ENCODE measurements around the gene NDUFB10.
A peak's percentile ranks its signal among the peaks of the same experiment; 100 is the strongest.

The NDUFB10 gene

DNA sequence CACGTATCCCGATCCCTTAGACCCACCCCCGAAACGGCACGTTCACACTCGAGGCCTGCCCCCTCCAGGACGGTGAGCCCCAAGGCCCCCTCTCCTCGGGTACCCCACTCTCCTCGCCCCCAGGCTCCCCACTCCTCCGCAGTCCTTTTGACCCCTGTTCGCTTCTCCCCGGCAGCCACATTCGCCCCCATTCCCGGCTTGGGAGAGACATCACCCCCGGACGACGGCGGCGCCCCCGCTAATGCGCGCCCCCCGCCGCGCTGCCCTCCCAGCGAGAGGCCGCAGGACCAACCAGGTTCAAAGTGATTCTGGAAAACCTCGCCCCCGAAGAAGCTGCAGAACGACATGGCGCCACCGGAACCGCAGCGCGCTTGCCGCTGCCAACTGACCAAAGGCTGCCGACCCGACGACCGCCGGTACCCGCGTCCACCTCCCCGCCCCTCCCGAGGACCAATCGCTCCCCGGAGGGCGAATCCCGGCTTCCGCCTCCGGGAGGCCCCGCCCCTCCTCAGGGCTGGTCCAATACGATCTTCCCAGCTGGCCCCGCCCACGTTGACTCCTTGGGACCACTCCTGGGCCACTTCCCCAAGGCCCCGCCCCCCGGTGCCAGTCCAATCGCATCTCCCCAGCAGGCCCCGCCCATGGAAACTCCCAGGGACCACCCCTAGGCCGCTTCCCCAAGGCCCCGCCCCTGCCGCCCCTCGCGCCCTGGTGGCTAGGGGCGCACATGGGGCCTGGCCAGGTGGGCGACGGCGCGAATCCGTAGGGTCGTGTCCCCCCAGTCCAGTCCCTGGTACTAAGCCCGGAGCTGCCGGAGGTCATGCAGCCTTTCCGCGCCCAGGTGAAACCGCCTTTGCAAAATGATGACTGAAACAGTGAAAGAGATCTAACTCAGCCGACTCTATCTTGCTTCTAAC lies 16.3 kb upstream of the NDUFB10 start, which contains the start of gene MSRB1:
TSS of gene MSRB1 (minus strand) at position 390 of the 917 bp plus-strand sequence. CDS start at position 347, 43 bp downstream.
- no peak for TF ChIP-seq CTCF (conservative IDR thresholded peaks at IDR 0.05; ENCODE audit: control insufficient read depth, insufficient read depth, low read depth, low read length)
- H3K4me3 ChIP-seq (ENCODE audit: control insufficient read depth, low read depth, low read length) = peak within 1 kb of the TSS; percentile 83
- peak; percentile 96 for DNase-seq (ENCODE audit: low read depth)

GRCh38 chr16:1944612-1945199 lies 14.6 kb upstream of the NDUFB10 start:
- no peak overlapping the region for H3K4me3 ChIP-seq (ENCODE audit: control insufficient read depth, low read depth, low read length)
- no peak for TF ChIP-seq CTCF (conservative IDR thresholded peaks at IDR 0.05; ENCODE audit: control insufficient read depth, insufficient read depth, low read depth, low read length)
- DNase-seq (ENCODE audit: low read depth) = no peak

DNA sequence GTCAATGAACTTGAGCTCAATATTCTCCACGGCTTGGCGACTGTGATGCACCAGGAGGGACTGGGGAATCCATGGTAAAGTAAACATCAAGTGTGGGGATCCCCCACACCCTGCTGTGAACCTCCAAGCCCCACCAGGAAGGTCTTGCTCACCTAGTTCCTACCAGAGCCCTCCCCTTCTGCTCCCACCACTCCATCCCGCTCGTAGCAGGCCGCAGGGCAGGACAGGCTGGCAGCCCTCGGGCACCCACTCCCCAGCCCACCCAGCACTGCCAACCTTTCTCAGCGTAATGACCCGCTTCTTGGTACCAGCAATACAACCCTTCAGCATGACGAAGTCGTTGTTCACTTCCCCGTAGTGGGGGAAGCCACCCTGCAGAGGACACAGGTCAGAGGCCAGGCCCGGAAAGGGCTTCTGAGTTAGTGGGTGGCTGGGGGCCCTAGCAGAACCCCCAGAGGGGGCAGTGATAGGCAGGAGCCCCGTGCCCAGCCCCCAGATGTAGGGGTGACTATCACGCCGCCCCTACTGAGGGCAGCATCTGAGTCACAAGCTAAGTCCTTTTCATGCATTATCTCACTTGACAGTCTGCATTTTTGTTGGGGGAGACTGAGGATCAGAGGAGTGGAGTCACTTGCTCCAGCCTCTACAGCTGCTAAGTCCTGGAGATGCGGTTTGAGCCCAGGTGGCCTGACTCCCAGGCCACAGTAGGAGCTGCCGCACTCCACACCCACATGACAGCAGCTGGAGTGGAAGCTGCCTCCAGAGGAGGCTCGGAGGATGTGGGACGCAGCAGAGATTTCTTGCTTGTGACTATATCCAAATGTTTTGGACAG lies 13.6 kb upstream of the NDUFB10 start:
- H3K4me3 ChIP-seq (ENCODE audit: control insufficient read depth, low read depth, low read length) = no peak overlapping the region

GRCh38 chr16:1946495-1947368 lies 12.6 kb upstream of the NDUFB10 start:
- H3K4me3 ChIP-seq (ENCODE audit: control insufficient read depth, low read depth, low read length) = no peak overlapping the region
- no peak for TF ChIP-seq CTCF (conservative IDR thresholded peaks at IDR 0.05; ENCODE audit: control insufficient read depth, insufficient read depth, low read depth, low read length)
- no peak for DNase-seq (ENCODE audit: low read depth)

More for the DNA sequence above, 13.6 kb upstream of the NDUFB10 start:
- TF ChIP-seq CTCF (conservative IDR thresholded peaks at IDR 0.05; ENCODE audit: control insufficient read depth, insufficient read depth, low read depth, low read length) = no peak
- no peak for DNase-seq (ENCODE audit: low read depth)

DNA sequence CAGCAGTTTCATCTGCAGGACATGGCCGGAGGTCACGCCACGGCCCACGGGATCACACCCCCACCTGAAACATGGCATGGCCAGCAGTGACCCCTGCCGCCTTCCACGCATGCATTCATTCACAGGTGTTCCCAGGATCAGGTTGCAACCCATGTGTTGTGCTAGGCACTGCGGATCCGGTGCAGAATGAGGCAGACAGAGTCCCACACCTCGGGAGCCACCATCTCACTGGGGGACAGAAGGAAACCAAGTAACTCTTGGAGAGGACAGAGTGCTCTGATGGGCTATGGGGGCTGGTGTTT lies 12.0 kb upstream of the NDUFB10 start:
- TF ChIP-seq CTCF (conservative IDR thresholded peaks at IDR 0.05; ENCODE audit: control insufficient read depth, insufficient read depth, low read depth, low read length) = no peak
- no peak overlapping the region for H3K4me3 ChIP-seq (ENCODE audit: control insufficient read depth, low read depth, low read length)
- DNase-seq (ENCODE audit: low read depth) = no peak

GRCh38 chr16:1949507-1949906 lies 9.8 kb upstream of the NDUFB10 start:
- DNase-seq (ENCODE audit: low read depth) = no peak
- no peak for TF ChIP-seq CTCF (conservative IDR thresholded peaks at IDR 0.05; ENCODE audit: control insufficient read depth, insufficient read depth, low read depth, low read length)
- H3K4me3 ChIP-seq (ENCODE audit: control insufficient read depth, low read depth, low read length) = no peak overlapping the region

Measured in fibroblast of mammary gland (primary cell).